H1 (cell line): ENCODE measurements around the gene NID1. TPM values are rescaled to one million over a fixed set of nuclear protein-coding genes. Genes with fewer than 3 reads are reported as not detected.
"Not testable (repeated sequence)": the region's sequence is repeated elsewhere in the genome, so short reads cannot be mapped to it uniquely, and the experiment has no call there.

ENCODE experiments used
- CTCF ChIA-PET: fragments of 300-600 bp; sonication (Branson Sonifier 250); formaldehyde crosslinking; loops from one replicate; lab custom pipeline; 2021; ENCODE audit not compliant: partially characterized antibody; lab: Charles Lee
- POLR2A ChIA-PET: fragments of 300-600 bp; sonication (Branson Sonifier 250); formaldehyde crosslinking; loops from one replicate; lab custom pipeline; 2021; ENCODE audit warnings: inconsistent platforms; ENCODE audit not compliant: partially characterized antibody; lab: Charles Lee
- DNase-seq, 2 experiments: peaks; one replicate each; pipeline versions ENCODE4 v3.0.0 to v3.0.0-alpha.2; 2010 to 2022; ENCODE audit warnings: low spot score in 2 of 2, low read depth in 1 of 2, mixed read lengths in 1 of 2
- FAIRE-seq: peaks from 2 replicates; lab custom pipeline; 2011; peaks lifted over from hg19 to GRCh38; lab: Jason Lieb, UNC
- H2AFZ ChIP-seq: 2 replicates; pipeline ENCODE4 v1.8.1; 2012; ENCODE audit warnings: low read length, inconsistent platforms
- H2AK5ac ChIP-seq: 2 replicates; pipeline ENCODE4 v1.6.1; 2013; ENCODE audit warnings: low read depth, low read length
- H2BK120ac ChIP-seq: replicated peaks from 2 replicates; pipeline ENCODE3; 2013; ENCODE audit warnings: low read depth, low read length, inconsistent platforms
- H2BK12ac ChIP-seq: 2 replicates; pipeline ENCODE4 v1.6.1; 2013; ENCODE audit warnings: low read depth, low read length
- H2BK15ac ChIP-seq: 2 replicates; pipeline ENCODE4 v1.6.1; 2013; ENCODE audit warnings: low read length
- H2BK20ac ChIP-seq: 2 replicates; pipeline ENCODE4 v1.6.1; 2013; ENCODE audit warnings: low read length
- H2BK5ac ChIP-seq: 2 replicates; pipeline ENCODE4 v1.6.1; 2013; ENCODE audit warnings: low read depth, low read length
- H3K14ac ChIP-seq: 2 replicates; pipeline ENCODE4 v1.6.1; 2013; ENCODE audit warnings: inconsistent platforms; ENCODE audit not compliant: insufficient read length
- H3K18ac ChIP-seq: 2 replicates; pipeline ENCODE4 v1.6.1; 2013; ENCODE audit warnings: low read length; ENCODE audit errors: extremely low read depth
- H3K23ac ChIP-seq: 2 replicates; pipeline ENCODE4 v1.6.1; 2013; ENCODE audit warnings: inconsistent platforms; ENCODE audit not compliant: insufficient read length
- H3K23me2 ChIP-seq: 2 replicates; pipeline ENCODE4 v1.6.1; 2013; ENCODE audit warnings: low read depth, low read length
- H3K27ac ChIP-seq: 2 replicates; pipeline ENCODE4 v1.6.1; 2011; ENCODE audit warnings: low read depth, low read length, inconsistent platforms
- H3K27me3 ChIP-seq, 4 experiments: replicated peaks in 1 of 4; 1 replicate in 1 of 4; 2 replicates in 3 of 4; pipeline versions ENCODE4 v1.6.1 to v1.8.1; 2011 to 2013; ENCODE audit warnings: low read length in 3 of 4, mild to moderate bottlenecking in 3 of 4, inconsistent platforms in 2 of 4, mixed read lengths in 2 of 4, moderate library complexity in 1 of 4; ENCODE audit not compliant: control insufficient read depth in 3 of 4, insufficient read depth in 3 of 4; ENCODE audit errors: extremely low read depth in 1 of 4
- H3K36me3 ChIP-seq, 4 experiments: 2 replicates each; pipeline versions ENCODE4 v1.6.1 to v1.8.1; 2011 to 2013; ENCODE audit warnings: mild to moderate bottlenecking in 4 of 4, low read length in 3 of 4, moderate library complexity in 2 of 4, control low read depth in 1 of 4, inconsistent platforms in 1 of 4; ENCODE audit not compliant: insufficient read depth in 4 of 4, control insufficient read depth in 2 of 4
- H3K4ac ChIP-seq: replicated peaks from 2 replicates; pipeline ENCODE3; 2013; ENCODE audit warnings: low read length, low read depth, mixed read lengths, inconsistent platforms; ENCODE audit not compliant: insufficient read length
- H3K4me1 ChIP-seq, 4 experiments: replicated peaks in 1 of 4; 1 replicate in 1 of 4; 2 replicates in 3 of 4; pipeline versions ENCODE4 v1.6.1 to v1.8.1; 2011 to 2013; ENCODE audit warnings: low read length in 3 of 4, inconsistent platforms in 2 of 4, mixed read lengths in 1 of 4; ENCODE audit not compliant: insufficient read depth in 4 of 4, control insufficient read depth in 3 of 4
- H3K4me2 ChIP-seq, 2 experiments: 2 replicates each; pipeline versions ENCODE4 v1.6.1 to v1.8.1; 2011 to 2013; ENCODE audit warnings: low read depth in 2 of 2, low read length in 2 of 2, control low read depth in 1 of 2, inconsistent platforms in 1 of 2, mild to moderate bottlenecking in 1 of 2; ENCODE audit not compliant: insufficient read depth in 1 of 2
- H3K4me3 ChIP-seq, 4 experiments: fragments of 200-600, 300-600 bp in 1 of 4; sonication (generic), shearing (Covaris generic), sonication (Bioruptor Twin) in 1 of 4; 2 replicates each; pipeline versions ENCODE4 v1.5.1 to v1.8.1; 2011 to 2016; ENCODE audit warnings: low read length in 4 of 4, low read depth in 3 of 4, control low read depth in 2 of 4, inconsistent platforms in 2 of 4, mild to moderate bottlenecking in 2 of 4, mixed read lengths in 1 of 4, moderate library complexity in 1 of 4; ENCODE audit not compliant: insufficient read depth in 2 of 4; ENCODE audit errors: extremely low read depth in 1 of 4
- H3K56ac ChIP-seq: replicated peaks from 2 replicates; pipeline ENCODE3; 2013; ENCODE audit warnings: low read depth, mild to moderate bottlenecking, mixed read lengths, low read length, inconsistent platforms; ENCODE audit not compliant: insufficient read length
- H3K79me1 ChIP-seq: 2 replicates; pipeline ENCODE4 v1.6.1; 2013; ENCODE audit warnings: low read depth, low read length, control low read depth
- H3K79me2 ChIP-seq, 2 experiments: 2 replicates each; pipeline versions ENCODE4 v1.6.1 to v1.8.1; 2012 to 2013; ENCODE audit warnings: low read length in 2 of 2, mild to moderate bottlenecking in 2 of 2, inconsistent platforms in 1 of 2; ENCODE audit not compliant: insufficient read depth in 2 of 2, control insufficient read depth in 1 of 2
- H3K9ac ChIP-seq, 4 experiments: replicated peaks in 1 of 4; 1 replicate in 1 of 4; 2 replicates in 3 of 4; pipeline versions ENCODE4 v1.6.1 to v1.8.1; 2011 to 2013; ENCODE audit warnings: low read depth in 3 of 4, low read length in 3 of 4, control low read depth in 2 of 4, mild to moderate bottlenecking in 2 of 4, moderate library complexity in 2 of 4, inconsistent platforms in 1 of 4; ENCODE audit errors: extremely low read depth in 1 of 4
- H3K9me3 ChIP-seq, 2 experiments: 2 replicates each; pipeline versions ENCODE4 v1.6.1 to v1.8.1; 2012 to 2013; ENCODE audit warnings: mild to moderate bottlenecking in 2 of 2, moderate library complexity in 2 of 2, control low read depth in 1 of 2, inconsistent platforms in 1 of 2, low read depth in 1 of 2, low read length in 1 of 2, mixed read lengths in 1 of 2; ENCODE audit not compliant: insufficient read depth in 2 of 2
- H4K20me1 ChIP-seq, 2 experiments: replicated peaks in 1 of 2; 2 replicates each; pipeline versions ENCODE3 to v1.8.1; 2011 to 2013; ENCODE audit warnings: inconsistent platforms in 2 of 2, low read length in 2 of 2, mild to moderate bottlenecking in 1 of 2; ENCODE audit not compliant: insufficient read depth in 2 of 2, control insufficient read depth in 1 of 2
- H4K5ac ChIP-seq: 2 replicates; pipeline ENCODE4 v1.6.1; 2013; ENCODE audit warnings: low read length, low read depth, mixed read lengths, inconsistent platforms; ENCODE audit not compliant: insufficient read length
- H4K8ac ChIP-seq: 2 replicates; pipeline ENCODE4 v1.8.0; 2013; ENCODE audit warnings: mild to moderate bottlenecking, moderate library complexity, low read length, inconsistent platforms; ENCODE audit not compliant: insufficient read depth; ENCODE audit errors: extremely low read depth
- H4K91ac ChIP-seq: replicated peaks from 2 replicates; pipeline ENCODE3; 2013; ENCODE audit warnings: low read length, mixed read lengths, inconsistent platforms; ENCODE audit not compliant: insufficient read length
- KDM1A ChIP-seq: fragments of 200-600, 300-600 bp; sonication (generic); IDR thresholded peaks from 2 replicates; pipeline ENCODE4 v1.7.1; 2016; ENCODE audit warnings: mild to moderate bottlenecking, low read length, borderline replicate concordance
- WGBS, 2 experiments: shearing (Covaris generic) in 1 of 2; methylation state at CpG; one replicate each; pipeline versions ENCODE4 v1.1.6 to v1.1.7; 2013 to 2015; ENCODE audit warnings: low lambda C conversion rate in 2 of 2, mixed read lengths in 2 of 2, inconsistent platforms in 1 of 2, low coverage in 1 of 2, missing lambda C conversion rate in 1 of 2; ENCODE audit not compliant: insufficient replicate concordance in 2 of 2, insufficient coverage in 1 of 2, insufficient read length in 1 of 2; ENCODE audit errors: extremely low coverage in 1 of 2, missing lambda C conversion rate in 1 of 2; 5-methylcytosine and 5-hydroxymethylcytosine counted together
- polyA plus RNA-seq, 7 experiments: library from polyadenylated mRNA; depleted of rRNA in 3 of 7; stranded (reverse) in 5 of 7; unstranded in 2 of 7; fragments of >200 nt in 5 of 7; fragments of 200-250 nt in 2 of 7; gene quantifications; 1 replicate in 5 of 7; 2 replicates in 1 of 7; 4 replicates in 1 of 7; pipeline versions ENCODE4 v1.2.1 to v1.2.3, GENCODE V29; 2011 to 2013; ENCODE audit warnings: missing spikeins in 2 of 7, mixed read lengths in 2 of 7
- total RNA-seq: library from RNA; stranded (reverse); fragmentation: NEBNext Ultra II Directional; extraction: Animal tissue kit (Norgen Biotek cat#: 25700); gene quantifications from 2 replicates; pipeline ENCODE4 v1.2.1, GENCODE V29; 2021

The NID1 gene
- total and polyA plus RNA-seq, 2 of the 8 experiments (the other 6 are each of a cell fraction or from before 2014, with no cell fraction given), result 20.9 to 25.4 TPM

DNA sequence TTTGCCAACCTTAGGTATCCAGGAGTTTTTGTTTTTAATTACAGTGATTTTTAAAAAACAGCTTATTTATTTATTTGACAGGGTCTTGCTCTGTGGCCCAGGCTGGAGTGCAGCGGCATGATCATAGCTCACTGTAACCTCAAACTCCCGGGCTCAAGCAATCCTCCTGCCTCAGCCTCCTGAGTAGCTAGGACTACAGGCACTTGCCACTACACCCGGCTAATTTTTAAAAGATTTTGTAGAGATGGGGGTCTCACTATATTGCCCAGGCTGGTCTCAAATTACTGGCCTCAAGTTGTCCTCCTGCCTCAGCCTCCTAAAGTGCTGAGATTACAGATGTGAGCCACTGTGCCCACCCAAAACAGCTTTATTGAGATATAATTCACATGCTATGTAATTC is 92.2 kb downstream of the NID1 start:
- H3K23me2 ChIP-seq, H3K14ac ChIP-seq, H2BK120ac ChIP-seq, DNase-seq, H4K5ac ChIP-seq, H4K20me1 ChIP-seq, H3K23ac ChIP-seq, H3K4ac ChIP-seq, H2BK20ac ChIP-seq, H3K18ac ChIP-seq, H3K9ac ChIP-seq, H2AK5ac ChIP-seq, H3K56ac ChIP-seq, H2BK5ac ChIP-seq, H3K27ac ChIP-seq, H2BK15ac ChIP-seq, H3K27me3 ChIP-seq, H3K4me1 ChIP-seq, H3K79me2 ChIP-seq, FAIRE-seq, H3K79me1 ChIP-seq, H2BK12ac ChIP-seq, H4K8ac ChIP-seq, H4K91ac ChIP-seq: not testable (repeated sequence)
- CTCF ChIA-PET, result interaction anchor here (1.0 to 5.0 kb wide), 27 partner anchors 7 to 556 kb away, joined by 3 to 53 read pairs (median 5); partner anchors contain the start of gene LYST
- peaks cover 2 to 11% (median 6%) of the 10 kb centered on the region in 4 experiments; a peak in 5 of 8 replicates for H3K36me3 ChIP-seq
- 86% methylated on average over 3 of the region's 3 CpGs; no CpG with 5 or more reads in 1 of the 2 experiments for WGBS, 2 experiments
- POLR2A ChIA-PET, result interaction anchor here (0.8 to 1.8 kb wide), 2 partner anchors 10 to 92 kb away, joined by 3 to 8 read pairs; partner anchors contain the start of gene NID1
- H3K4me3 ChIP-seq, result peak overlapping the region in 2 of 4 experiments; percentile 37 to 60; a peak in 3 of 8 replicates
- H2AFZ ChIP-seq, result peak overlapping the region; percentile 97
- peaks cover 11 to 14% of the 10 kb centered on the region in 2 experiments for H3K9me3 ChIP-seq
- 0 out of 2 replicates have a peak, but pooled peaks have one; percentile 60 for TF ChIP-seq KDM1A
- H3K4me2 ChIP-seq, result peak overlapping the region in 1 of 2 experiments; percentile 29; a peak in 1 of 4 replicates
